ENCODE results near the gene ISCU.

- TF ChIP-seq, protein P1, sequence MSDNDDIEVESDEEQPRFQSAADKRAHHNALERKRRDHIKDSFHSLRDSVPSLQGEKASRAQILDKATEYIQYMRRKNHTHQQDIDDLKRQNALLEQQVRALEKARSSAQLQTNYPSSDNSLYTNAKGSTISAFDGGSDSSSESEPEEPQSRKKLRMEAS (IDR thresholded peaks at IDR 0.05; ENCODE audit: insufficient read depth, insufficient read length): no peak
- TF ChIP-seq POLR2A (IDR thresholded peaks at IDR 0.05; ENCODE audit: low read depth, low read length) (no peak), EZH2 (IDR thresholded peaks at IDR 0.05; ENCODE audit: borderline replicate concordance, low read depth, low read length, severe bottlenecking) (no peak), GATA2 (IDR thresholded peaks at IDR 0.05; ENCODE audit: insufficient read depth, insufficient read length, low read depth, low read length) (no peak), FOS (IDR thresholded peaks at IDR 0.05; ENCODE audit: borderline replicate concordance, insufficient read depth, low read length) (no peak), JUN (IDR thresholded peaks at IDR 0.05; ENCODE audit: borderline replicate concordance, insufficient read depth, insufficient read length, low read depth) (no peak), POLR2AphosphoS5 (IDR thresholded peaks at IDR 0.05; ENCODE audit: insufficient read depth, low read depth, low read length) (no peak)
- TF ChIP-seq, protein P2, sequence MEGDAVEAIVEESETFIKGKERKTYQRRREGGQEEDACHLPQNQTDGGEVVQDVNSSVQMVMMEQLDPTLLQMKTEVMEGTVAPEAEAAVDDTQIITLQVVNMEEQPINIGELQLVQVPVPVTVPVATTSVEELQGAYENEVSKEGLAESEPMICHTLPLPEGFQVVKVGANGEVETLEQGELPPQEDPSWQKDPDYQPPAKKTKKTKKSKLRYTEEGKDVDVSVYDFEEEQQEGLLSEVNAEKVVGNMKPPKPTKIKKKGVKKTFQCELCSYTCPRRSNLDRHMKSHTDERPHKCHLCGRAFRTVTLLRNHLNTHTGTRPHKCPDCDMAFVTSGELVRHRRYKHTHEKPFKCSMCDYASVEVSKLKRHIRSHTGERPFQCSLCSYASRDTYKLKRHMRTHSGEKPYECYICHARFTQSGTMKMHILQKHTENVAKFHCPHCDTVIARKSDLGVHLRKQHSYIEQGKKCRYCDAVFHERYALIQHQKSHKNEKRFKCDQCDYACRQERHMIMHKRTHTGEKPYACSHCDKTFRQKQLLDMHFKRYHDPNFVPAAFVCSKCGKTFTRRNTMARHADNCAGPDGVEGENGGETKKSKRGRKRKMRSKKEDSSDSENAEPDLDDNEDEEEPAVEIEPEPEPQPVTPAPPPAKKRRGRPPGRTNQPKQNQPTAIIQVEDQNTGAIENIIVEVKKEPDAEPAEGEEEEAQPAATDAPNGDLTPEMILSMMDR (IDR thresholded peaks at IDR 0.05; ENCODE audit: extremely low read depth in 1 of 2, insufficient read depth in 1 of 2, low read depth in 1 of 2, low read length in 2 of 2): no peak
These were observed 4.1 kb downstream of the ISCU start for GRCh38 chr12:108566452-108566851.
